Hippocampal formation (tissue), 2 donors: ENCODE measurements around the gene FRMD7.
"Not testable (repeated sequence)": the region's sequence is repeated elsewhere in the genome, so short reads cannot be mapped to it uniquely, and the experiment has no call there.

Source experiments
- DNase-seq, 2 donors: peaks; one replicate each; lab custom pipeline; 2025; lab: John Stamatoyannopoulos, UW

The FRMD7 gene, protein sequence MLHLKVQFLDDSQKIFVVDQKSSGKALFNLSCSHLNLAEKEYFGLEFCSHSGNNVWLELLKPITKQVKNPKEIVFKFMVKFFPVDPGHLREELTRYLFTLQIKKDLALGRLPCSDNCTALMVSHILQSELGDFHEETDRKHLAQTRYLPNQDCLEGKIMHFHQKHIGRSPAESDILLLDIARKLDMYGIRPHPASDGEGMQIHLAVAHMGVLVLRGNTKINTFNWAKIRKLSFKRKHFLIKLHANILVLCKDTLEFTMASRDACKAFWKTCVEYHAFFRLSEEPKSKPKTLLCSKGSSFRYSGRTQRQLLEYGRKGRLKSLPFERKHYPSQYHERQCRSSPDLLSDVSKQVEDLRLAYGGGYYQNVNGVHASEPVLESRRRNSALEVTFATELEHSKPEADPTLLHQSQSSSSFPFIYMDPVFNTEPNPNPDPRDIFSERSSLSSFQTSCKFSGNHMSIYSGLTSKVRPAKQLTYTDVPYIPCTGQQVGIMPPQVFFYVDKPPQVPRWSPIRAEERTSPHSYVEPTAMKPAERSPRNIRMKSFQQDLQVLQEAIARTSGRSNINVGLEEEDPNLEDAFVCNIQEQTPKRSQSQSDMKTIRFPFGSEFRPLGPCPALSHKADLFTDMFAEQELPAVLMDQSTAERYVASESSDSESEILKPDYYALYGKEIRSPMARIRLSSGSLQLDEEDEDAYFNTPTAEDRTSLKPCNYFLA

GRCh38 chrX:132127743-132128142 is at the start of gene FRMD7:
Gene FRMD7, minus strand, starts transcription at chrX:132128020. Its CDS starts 176 bp downstream, at chrX:132127844.
- no peak for DNase-seq

GRCh38 chrX:132173647-132174046 is 45.8 kb upstream of the FRMD7 start:
- DNase-seq, result no peak

GRCh38 chrX:132171881-132172280 is 44.1 kb upstream of the FRMD7 start:
- DNase-seq, result no peak

GRCh38 chrX:132171478-132171877 is 43.7 kb upstream of the FRMD7 start:
- no peak for DNase-seq

DNA sequence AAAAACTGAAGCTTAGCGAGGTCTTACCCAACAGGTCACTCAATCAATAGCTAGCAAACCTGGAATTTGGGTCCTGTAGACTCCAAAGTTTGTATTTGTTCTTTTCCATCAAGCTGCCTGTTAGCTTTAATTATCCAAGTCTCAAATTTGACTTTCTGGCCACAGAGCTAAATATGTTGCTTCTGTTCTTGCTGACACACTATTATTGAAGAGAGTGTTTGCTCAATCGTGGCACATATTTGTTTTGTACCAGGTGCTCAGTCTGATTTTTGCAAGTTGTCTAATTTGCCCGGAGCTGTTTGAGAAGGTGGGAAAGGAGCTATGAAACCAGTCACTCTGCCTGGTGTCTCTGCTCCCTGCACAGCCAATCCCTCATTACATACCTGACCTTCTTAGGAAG is 41.7 kb upstream of the FRMD7 start:
- DNase-seq, result no peak

GRCh38 chrX:132165651-132166050 is 37.8 kb upstream of the FRMD7 start:
- DNase-seq, result no peak

DNA sequence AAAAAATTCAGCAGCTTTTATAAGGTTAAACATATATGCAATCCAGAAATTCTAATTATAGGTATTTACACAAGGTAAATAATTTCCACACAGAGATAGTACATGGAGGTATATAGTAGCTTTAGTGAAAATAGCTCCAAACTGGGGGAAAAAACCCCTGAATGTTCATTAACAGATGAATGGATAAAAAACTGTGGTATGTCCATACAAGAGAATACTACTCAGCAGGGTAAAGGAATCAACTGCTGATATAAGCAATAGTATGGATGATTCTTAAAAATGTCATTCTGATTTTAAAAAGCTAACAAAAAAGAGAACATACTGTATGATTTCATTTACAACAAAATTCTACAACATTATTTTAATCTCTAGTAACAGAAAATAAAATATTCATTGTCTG is 37.2 kb upstream of the FRMD7 start:
- no peak for DNase-seq

GRCh38 chrX:132163094-132163493 is 35.3 kb upstream of the FRMD7 start:
- DNase-seq, result not testable (repeated sequence)

DNA sequence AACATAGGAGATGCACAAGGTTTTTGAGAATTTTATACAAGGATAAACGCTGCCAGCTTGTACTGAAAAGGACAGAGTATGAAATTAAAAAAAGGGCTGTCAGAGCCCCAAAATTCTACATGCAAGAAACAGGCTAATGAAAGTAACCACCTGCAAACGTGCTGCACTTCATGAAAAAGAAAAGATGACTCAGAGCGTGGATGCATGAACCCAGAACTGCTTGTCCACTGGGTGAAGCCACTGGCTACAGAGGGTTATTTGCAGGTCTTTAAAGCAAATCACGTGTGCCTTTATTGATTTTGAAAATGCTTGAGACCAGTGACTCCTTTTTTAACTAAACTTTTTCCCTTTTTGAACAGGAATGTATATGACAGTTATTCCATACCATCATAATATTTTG is 25.3 kb upstream of the FRMD7 start:
- no peak for DNase-seq

DNA sequence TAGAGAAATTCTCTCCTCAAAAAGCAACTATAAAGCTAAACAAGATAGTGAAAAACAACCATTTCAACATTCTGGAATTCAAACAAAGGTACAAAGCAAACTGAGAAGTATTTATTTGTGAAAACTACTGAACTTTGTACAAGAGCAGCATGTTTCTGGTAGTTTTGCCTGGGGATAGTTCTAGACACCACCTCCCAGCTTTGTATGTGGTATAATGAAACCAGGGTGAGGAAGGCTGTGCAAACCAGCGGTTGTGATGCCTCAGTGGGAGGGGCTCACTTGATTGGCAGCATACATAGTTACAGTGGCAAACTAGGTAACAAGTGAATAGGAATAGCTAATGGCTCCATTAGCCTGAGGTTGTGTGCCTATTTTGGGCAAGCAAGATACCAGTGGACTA is 18.6 kb upstream of the FRMD7 start:
- no peak for DNase-seq

GRCh38 chrX:132144061-132144460 is 16.2 kb upstream of the FRMD7 start:
- no peak for DNase-seq

- DNase-seq, result no peak
These were observed 1.9 kb downstream of the FRMD7 start for GRCh38 chrX:132125906-132126305.

GRCh38 chrX:132120913-132121312 is 6.9 kb downstream of the FRMD7 start:
- no peak for DNase-seq

DNA sequence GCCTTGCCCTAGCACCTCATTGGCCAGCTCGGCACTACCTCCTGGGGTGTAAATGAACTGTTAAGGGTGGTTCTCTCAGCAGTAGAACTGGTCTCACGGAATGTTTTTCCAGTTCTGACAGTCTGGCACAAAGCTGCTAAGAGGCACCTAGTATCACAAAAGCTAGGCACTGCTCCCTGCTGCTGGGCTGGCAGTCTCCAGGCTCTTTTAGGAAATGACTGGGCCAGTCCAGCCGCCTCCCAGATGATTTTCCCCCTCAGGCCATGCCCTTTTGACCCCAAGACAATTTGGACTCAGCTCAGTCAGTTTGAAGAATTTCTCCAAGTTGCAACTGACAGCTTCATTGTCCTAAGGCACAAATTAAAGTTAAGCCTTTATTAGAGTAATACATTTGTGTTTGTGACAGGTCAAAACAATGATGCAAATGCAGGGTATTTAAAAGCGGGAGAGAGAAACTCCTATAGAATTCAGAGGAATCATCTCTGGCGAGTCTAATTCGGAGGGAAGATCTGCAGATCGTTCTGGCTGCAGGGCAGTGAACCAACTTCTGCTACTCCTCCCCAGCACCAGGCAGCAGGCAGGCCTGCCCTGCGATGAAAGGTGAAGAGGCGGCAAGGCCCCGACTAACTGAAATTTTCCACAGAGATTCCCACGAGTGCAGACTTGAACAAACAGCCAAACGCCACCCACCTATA is 7.9 kb downstream of the FRMD7 start:
- DNase-seq, result no peak

DNA sequence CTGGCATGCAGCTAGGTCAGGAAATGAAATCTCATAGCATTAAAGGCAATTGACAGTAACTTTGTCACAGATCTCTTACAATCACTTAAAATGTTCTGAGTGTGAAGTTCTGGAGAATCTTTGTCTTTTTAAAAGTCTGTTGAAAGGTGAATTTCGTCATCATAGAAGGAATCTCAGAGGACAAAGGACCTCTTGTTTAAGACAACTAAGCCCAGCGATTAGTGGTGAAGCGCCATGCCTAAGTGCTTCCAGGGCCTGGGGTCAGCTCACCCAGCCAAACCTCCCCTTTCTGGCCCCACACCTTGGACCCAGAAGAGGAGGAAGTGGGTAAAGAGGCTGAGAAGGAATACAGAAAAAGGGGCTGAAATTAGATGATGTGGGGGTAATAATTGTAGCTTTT is 8.5 kb downstream of the FRMD7 start:
- DNase-seq, result no peak

DNA sequence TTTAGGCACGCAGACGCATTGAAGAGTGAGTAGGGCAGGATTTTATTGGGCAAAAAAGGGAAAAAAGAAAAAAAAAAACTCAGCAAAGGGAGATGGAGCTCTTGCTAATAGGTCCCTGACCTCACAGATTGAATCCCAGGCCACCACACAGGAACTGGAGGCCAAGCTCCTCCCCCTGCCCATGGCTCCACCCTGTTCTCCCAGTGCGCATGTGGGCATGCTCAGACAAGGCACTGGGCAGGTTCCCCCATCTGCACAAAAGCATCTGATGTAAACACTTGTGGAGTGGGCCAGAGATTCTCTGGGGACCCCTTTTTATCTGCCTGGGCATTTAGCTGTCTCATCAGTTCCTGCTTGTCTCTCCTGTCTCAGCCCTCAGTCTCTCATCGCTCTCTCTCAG is 9.5 kb downstream of the FRMD7 start:
- no peak for DNase-seq

GRCh38 chrX:132115792-132116191 is 12.0 kb downstream of the FRMD7 start:
- DNase-seq, result no peak

DNA sequence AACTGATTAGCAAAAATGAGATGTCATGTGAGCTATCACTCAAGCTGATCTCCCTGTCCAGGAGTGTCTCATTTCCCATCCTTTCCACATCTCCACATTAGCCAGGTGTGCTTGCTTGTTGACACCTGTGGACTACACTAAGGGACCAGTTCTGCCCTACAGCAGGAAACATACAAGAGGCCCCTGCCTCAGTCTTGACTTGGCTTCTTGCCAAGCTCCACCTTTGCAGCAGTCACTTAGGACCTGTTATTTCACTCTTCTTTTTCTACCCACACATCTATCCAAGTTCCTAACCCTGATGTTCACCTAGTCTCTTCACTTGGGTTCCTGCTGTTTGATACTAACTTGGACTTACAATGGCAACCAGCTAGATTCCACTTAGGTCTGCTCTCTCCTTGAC is 13.2 kb downstream of the FRMD7 start:
- no peak for DNase-seq

GRCh38 chrX:132107291-132107690 is 20.5 kb downstream of the FRMD7 start:
- no peak for DNase-seq

DNA sequence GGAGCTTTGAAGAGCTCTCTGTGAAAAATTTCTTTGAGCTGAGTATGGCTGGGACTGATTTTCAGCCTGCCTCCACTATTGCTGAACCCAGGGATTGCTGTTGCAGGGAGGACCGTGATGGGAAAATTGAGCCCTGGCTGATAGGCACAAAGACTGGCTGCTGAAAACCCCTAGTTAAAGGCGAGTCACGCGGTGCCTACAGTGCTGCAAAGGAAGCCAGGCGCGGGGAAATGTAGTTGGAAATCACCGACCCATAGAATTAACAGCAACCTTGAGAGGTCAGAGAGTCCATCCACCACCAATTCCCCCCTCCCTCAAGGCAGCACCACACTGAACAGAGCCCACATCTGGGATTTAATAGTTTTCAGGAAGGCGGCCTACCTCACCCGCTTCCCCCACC is 26.0 kb downstream of the FRMD7 start:
- DNase-seq, result no peak

GRCh38 chrX:132101206-132101605 is 26.6 kb downstream of the FRMD7 start:
- no peak for DNase-seq

- DNase-seq, result not testable (repeated sequence)
These were observed 29.1 kb downstream of the FRMD7 start for GRCh38 chrX:132098704-132099103.

- DNase-seq, result no peak
These were observed 33.7 kb downstream of the FRMD7 start for GRCh38 chrX:132094164-132094563.
